Activated CD8-positive, alpha-beta T cell treated with anti-CD3 and anti-CD28 coated beads, Interleukin-2, amount 10 ng/mL, durations not matched to agents 7 days and 5 days (primary cell): Measurements from ENCODE around the gene TBX2. TPM values are rescaled to one million over a fixed set of nuclear protein-coding genes. Genes with fewer than 3 reads are reported as not detected.

ENCODE experiments used
- ATAC-seq: fragments of 150-1000 bp; cut with Tn5 transposase; one replicate; pipeline ENCODE4 v1.10.0; 2021; ENCODE audit warnings: moderate library complexity
- CTCF ChIA-PET: fragments of 350-600 bp; sonication (Branson Sonifier 250); formaldehyde crosslinking; loops from one replicate; lab custom pipeline; 2021; ENCODE audit warnings: antibody characterized with exemption; lab: Charles Lee
- POLR2A ChIA-PET: fragments of 350-600 bp; sonication (Branson Sonifier 250); formaldehyde crosslinking; loops from one replicate; lab custom pipeline; 2021; ENCODE audit warnings: antibody characterized with exemption; lab: Charles Lee
- DNase-seq: peaks from one replicate; pipeline ENCODE4 v3.0.0-alpha.2; 2020
- H3K27ac Mint-ChIP-seq: one replicate; pipeline ENCODE4 v1.8.0; 2021; ENCODE audit warnings: mild to moderate bottlenecking, mixed read lengths
- H3K27me3 Mint-ChIP-seq: one replicate; pipeline ENCODE4 v1.8.0; 2021; ENCODE audit warnings: low read depth, mixed read lengths
- H3K36me3 Mint-ChIP-seq: one replicate; pipeline ENCODE4 v1.8.0; 2021; ENCODE audit warnings: low read depth, mixed read lengths
- H3K4me1 Mint-ChIP-seq: one replicate; pipeline ENCODE4 v1.8.0; 2021; ENCODE audit warnings: low read depth, mixed read lengths
- H3K4me3 Mint-ChIP-seq: one replicate; pipeline ENCODE4 v1.8.0; 2021; ENCODE audit warnings: mild to moderate bottlenecking, mixed read lengths
- H3K9me3 Mint-ChIP-seq: one replicate; pipeline ENCODE4 v1.8.0; 2022; ENCODE audit warnings: mixed read lengths; ENCODE audit not compliant: insufficient read depth
- total RNA-seq, 2 experiments: library from RNA; stranded (reverse); gene quantifications; one replicate each; pipeline ENCODE4 v1.2.3, GENCODE V29; 2021

The TBX2 gene
- total RNA-seq, 2 experiments from 2014 or later = not detected

DNA sequence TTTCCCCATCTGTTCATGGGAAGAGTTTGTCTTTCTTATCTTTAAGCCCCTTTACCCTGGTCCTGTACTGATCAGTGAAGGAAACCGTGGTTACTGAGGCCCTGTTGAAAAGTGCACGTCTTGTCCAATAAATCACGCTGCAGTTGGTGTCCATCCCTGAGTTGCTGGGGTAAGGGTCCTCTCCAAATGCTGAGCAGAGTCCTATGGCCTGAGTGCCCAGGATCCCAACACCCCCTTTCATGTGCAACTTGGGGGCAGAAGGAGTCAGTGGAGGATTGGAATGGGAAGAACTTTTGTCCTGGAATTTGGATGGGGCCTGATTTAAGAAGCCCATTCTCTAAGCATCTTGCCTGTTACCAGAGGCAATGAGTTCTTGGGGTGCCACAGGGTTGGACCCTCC, 7.0 kb upstream of the TBX2 start:
- no peaks in the 10 kb centered on the region for H3K36me3 Mint-ChIP-seq
- no peak for DNase-seq
- H3K4me3 Mint-ChIP-seq = no peak overlapping the region
- no peak for ATAC-seq
- H3K9me3 Mint-ChIP-seq = no peaks in the 10 kb centered on the region
- no peak overlapping the region for H3K27ac Mint-ChIP-seq
- CTCF ChIA-PET = interaction anchor here (1.3 to 1.9 kb wide), 2 partner anchors 420 to 421 kb away, joined by 4 to 11 read pairs; no protein-coding TSS in a partner anchor
- H3K4me1 Mint-ChIP-seq = no peaks in the 10 kb centered on the region
- peaks cover 24% of the 10 kb centered on the region for H3K27me3 Mint-ChIP-seq
- POLR2A ChIA-PET = no interaction called here

DNA sequence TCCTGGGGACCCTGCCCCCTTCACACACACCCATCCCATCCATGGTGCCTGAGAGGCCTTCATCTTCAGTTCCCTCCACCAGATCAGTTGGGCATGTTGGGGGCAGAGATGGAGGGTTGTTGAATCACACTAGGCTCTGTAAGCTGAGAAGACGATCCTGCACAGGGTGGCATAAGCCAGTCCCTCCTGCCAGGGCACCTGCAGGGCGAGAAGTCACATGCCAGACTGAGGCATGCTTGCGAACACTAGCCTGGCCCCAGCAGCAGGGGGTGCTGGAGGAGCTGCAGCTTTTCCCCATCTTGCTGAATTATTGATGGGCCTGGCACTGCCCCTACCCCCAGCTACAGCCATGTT, 6.1 kb upstream of the TBX2 start:
- Mint-ChIP-seq H3K27me3 (peaks cover 33% of the 10 kb centered on the region), H3K9me3 (no peaks in the 10 kb centered on the region), H3K36me3 (peaks cover under 1% of the 10 kb centered on the region), H3K4me3 (no peak overlapping the region), H3K4me1 (peaks cover 6% of the 10 kb centered on the region), H3K27ac (no peak overlapping the region)
- ATAC-seq (no peak), DNase-seq (no peak)
- ChIA-PET POLR2A (no interaction called here), CTCF (interaction anchor here (0.7 to 1.9 kb wide), 5 partner anchors 18 to 673 kb away, joined by 3 to 11 read pairs (median 3); no protein-coding TSS in a partner anchor)

DNA sequence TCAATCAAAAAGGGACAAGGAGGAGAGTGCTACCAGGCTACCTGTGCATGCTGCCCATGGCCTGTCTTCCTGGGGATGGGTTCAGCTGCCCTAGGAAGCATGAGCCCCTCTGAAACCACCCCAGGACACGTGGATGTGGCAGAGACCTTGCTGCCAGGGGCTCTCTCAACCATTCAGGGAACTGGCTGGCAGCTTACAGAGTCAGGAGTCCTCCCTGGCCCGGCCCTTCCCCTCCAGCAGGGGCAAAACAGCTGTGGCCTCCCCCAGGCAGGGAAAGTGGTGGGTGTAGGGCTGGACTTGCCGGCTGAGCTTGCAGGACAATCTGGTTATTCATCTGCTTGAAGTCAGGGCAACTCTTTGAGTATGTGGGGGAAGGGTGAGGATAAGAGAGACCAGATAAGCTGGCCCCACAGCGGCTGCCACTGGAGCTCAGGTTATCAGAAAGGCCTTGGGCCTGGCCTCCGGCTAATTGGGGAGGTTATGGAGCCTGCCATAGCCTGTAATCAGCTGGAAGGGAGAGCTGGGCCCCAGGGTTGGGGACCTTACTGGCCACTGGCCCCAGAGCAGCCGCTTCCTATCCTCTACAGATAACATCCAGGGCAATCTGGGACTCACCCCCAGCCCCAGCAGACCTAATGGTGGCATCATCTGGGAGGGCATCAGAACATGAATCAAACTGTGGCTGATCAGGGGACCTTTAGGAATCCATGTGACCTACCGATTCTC, 5.6 kb upstream of the TBX2 start:
- CTCF ChIA-PET = interaction anchor here (0.7 to 1.9 kb wide), 6 partner anchors 14 to 674 kb away, joined by 3 to 11 read pairs (median 3); no protein-coding TSS in a partner anchor
- POLR2A ChIA-PET = no interaction called here
- no peaks in the 10 kb centered on the region for H3K9me3 Mint-ChIP-seq
- H3K4me3 Mint-ChIP-seq = no peak overlapping the region
- ATAC-seq = no peak
- no peak for DNase-seq
- H3K27me3 Mint-ChIP-seq = peaks cover 36% of the 10 kb centered on the region
- H3K36me3 Mint-ChIP-seq = peaks cover 2% of the 10 kb centered on the region
- H3K27ac Mint-ChIP-seq = no peak overlapping the region
- peaks cover 8% of the 10 kb centered on the region for H3K4me1 Mint-ChIP-seq

DNA sequence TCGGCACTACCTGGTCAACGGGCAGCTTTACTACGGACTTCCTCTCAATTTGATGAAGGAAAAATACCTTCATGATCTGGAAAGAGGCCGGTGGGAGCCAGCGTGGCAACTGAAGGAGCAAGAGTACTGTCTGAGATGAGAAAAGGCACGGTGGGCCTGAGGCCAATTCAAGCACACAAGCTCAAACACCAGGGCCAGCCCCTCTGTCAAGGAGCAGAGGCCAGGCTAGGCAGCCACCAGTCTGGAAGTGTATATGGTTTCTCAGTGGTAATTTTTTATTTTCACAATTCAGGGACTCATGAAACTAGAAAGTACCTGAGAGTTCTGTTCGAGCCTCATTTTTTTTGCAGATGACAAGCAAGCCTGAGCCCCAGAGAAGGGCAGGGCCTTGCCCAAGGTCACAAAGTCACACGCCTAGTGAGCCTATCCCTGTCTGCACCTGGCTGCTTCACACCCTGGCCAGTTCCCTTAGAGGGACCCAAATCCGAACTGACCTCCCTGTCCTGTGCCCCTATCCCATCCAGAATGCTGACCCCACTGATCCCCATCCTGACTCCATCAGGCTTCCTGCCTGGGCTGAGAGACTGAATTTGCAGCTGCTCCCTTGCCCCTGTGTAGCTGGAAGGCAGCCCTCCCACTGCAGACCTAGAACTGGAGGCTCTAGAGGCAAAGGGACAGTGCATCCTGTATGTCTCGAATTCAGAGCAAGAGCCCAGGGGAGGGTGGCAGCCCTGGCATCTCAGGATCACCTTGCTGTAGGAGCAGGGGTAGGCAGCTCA, 4.8 kb upstream of the TBX2 start:
- DNase-seq (no peak), ATAC-seq (no peak)
- H3K4me3 Mint-ChIP-seq = no peak overlapping the region
- ChIA-PET POLR2A (no interaction called here), CTCF (interaction anchor here (1.1 to 1.9 kb wide), 4 partner anchors 13 to 423 kb away, joined by 3 to 11 read pairs (median 4); no protein-coding TSS in a partner anchor)
- H3K27ac Mint-ChIP-seq = no peak overlapping the region
- H3K9me3 Mint-ChIP-seq = no peaks in the 10 kb centered on the region
- H3K4me1 Mint-ChIP-seq = peaks cover 8% of the 10 kb centered on the region
- H3K27me3 Mint-ChIP-seq = peaks cover 37% of the 10 kb centered on the region
- peaks cover 2% of the 10 kb centered on the region for H3K36me3 Mint-ChIP-seq

DNA sequence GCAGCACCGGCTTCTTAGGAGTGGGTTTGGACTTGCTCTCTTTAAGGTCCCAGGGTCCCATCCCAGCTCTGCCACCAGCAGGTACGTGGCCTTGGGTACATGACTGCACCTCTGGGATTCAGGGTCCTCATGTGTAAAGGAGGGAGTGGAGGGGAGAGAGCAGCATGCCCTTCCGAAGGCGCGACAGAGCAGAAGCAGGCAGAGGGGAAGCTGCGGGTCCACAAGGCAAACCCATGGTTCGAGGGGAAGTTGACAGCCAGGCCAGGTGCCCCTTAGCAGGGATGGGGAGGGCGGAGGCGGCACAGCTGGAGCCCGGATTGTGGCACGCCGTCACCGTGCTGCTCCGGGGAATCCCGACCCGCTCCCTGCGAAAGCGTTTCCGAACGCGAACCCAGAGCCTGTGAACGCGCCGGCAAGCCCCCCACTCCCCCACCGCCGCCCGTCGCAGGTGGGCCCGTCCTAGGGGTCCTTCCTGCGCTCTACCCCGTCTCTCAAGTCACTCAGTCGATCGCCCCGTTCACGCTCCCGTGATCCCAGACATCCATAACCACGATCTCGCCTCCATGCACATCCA, 4.1 kb upstream of the TBX2 start:
- peaks cover 2% of the 10 kb centered on the region for H3K36me3 Mint-ChIP-seq
- no peak for DNase-seq
- CTCF ChIA-PET = interaction anchor here (0.6 to 1.2 kb wide), 2 partner anchors 13 to 649 kb away, joined by 3 read pairs; no protein-coding TSS in a partner anchor
- H3K9me3 Mint-ChIP-seq = no peaks in the 10 kb centered on the region
- peaks cover 8% of the 10 kb centered on the region for H3K4me1 Mint-ChIP-seq
- no peak for ATAC-seq
- POLR2A ChIA-PET = no interaction called here
- no peak overlapping the region for H3K27ac Mint-ChIP-seq
- no peak overlapping the region for H3K4me3 Mint-ChIP-seq
- H3K27me3 Mint-ChIP-seq = peaks cover 37% of the 10 kb centered on the region

DNA sequence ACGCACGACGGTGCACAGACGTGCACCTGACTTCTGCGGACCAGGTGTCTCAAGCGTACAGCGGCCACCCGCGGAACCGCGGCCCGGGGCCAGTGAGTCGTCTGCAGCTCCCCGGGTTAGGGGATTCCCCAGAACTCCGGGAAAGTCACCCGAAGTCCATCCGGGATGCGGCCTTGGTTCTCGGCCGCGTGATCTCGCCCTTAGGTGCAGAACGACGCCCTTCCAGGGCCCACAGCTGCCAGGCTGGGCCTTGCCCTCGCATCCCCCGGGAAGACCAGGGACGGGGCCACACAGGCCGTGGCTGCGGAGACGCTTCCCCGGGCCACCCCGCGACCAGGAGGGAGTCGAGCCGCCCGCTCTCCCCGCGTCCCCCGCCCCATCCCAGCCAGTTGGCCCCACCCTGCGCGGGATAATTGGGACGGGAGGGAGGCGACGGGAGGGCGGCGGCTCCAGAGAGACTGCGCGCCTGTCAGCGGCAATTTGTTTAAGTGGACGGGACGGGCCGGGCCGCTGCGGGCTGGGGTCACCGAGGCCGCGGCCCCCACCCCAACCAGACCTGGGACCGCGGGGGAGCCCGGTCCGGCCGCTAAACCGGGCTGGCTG, 3.6 kb upstream of the TBX2 start:
- H3K27me3 Mint-ChIP-seq = peaks cover 43% of the 10 kb centered on the region
- ChIA-PET CTCF (interaction anchor here (0.6 kb wide), 1 partner anchor 650 kb away, joined by 3 read pairs; no protein-coding TSS in a partner anchor), POLR2A (no interaction called here)
- no peaks in the 10 kb centered on the region for H3K9me3 Mint-ChIP-seq
- H3K4me1 Mint-ChIP-seq = peaks cover 8% of the 10 kb centered on the region
- no peak for ATAC-seq
- DNase-seq = no peak
- no peak overlapping the region for H3K4me3 Mint-ChIP-seq
- peaks cover 2% of the 10 kb centered on the region for H3K36me3 Mint-ChIP-seq
- H3K27ac Mint-ChIP-seq = no peak overlapping the region

DNA sequence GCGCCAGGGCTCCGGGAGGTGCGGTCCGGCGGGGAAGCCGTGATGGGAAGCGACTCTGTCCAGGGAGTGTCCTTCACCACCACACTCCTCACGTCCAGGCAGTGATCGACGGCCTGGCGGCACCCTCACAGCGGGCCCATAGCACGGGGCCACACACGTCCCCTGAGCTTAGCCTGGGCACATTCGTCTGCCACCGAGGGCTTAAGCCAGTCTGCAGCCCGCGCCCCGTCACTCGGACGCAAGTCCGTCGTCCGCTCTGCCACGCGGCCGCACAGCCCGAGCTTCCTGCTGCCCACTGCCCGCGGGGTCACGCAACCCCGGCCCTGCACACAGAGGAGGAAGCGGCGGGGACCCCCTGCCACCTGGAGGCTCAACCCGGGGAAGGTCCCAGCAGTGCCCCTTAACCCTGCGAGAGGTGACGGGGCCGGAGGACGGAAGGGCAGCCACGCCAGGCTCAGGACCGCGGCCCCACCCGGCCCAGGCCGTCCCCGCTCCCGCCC, 3.0 kb upstream of the TBX2 start:
- H3K4me3 Mint-ChIP-seq = no peak overlapping the region
- DNase-seq (no peak), ATAC-seq (no peak)
- peaks cover 2% of the 10 kb centered on the region for H3K36me3 Mint-ChIP-seq
- peaks cover 49% of the 10 kb centered on the region for H3K27me3 Mint-ChIP-seq
- no peaks in the 10 kb centered on the region for H3K9me3 Mint-ChIP-seq
- H3K27ac Mint-ChIP-seq = no peak overlapping the region
- H3K4me1 Mint-ChIP-seq = peaks cover 8% of the 10 kb centered on the region
- ChIA-PET CTCF (no interaction called here), POLR2A (no interaction called here)

DNA sequence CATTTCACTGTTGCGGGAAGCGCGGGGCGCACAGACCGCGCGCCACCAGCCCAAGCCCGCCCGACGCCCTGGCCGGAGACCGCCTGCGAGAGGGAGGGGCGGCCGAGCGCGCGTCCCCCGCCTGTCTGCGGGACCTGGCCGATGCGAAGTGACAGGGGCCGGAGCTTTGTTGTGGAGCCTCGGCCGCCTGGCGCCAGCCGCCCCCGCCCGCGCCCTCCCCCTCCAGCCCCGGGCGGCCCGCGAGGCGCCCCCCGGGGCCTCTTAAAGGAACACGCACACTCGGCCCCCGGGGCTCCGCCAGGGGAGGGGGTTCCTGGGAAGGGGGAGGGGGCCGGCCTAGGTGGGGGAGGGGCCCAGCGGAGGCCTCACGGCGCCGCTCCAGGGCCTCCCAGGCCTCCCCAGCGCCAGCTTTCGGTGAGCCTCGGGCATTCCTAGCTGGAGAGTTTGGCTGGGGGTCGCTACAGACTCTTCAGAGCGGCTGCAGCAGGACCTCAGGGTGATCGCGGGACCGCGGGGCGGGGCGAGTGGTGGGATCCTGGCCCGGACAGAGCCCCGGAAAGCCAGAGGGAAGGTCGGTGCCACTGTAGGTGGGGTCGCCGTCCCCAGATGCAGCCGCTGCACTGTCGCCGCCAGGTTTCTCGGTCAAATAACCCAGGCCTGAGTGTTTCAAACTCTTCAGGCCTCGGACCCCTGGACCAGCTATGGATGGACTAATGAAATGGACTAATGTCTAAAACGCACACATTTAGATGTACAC, 2.4 kb upstream of the TBX2 start:
- DNase-seq (no peak), ATAC-seq (no peak)
- H3K9me3 Mint-ChIP-seq = no peaks in the 10 kb centered on the region
- H3K27ac Mint-ChIP-seq = no peak overlapping the region
- H3K4me3 Mint-ChIP-seq = no peak overlapping the region
- peaks cover 53% of the 10 kb centered on the region for H3K27me3 Mint-ChIP-seq
- H3K36me3 Mint-ChIP-seq = peaks cover 2% of the 10 kb centered on the region
- peaks cover 8% of the 10 kb centered on the region for H3K4me1 Mint-ChIP-seq
- CTCF ChIA-PET = no interaction called here
- POLR2A ChIA-PET = no interaction called here

DNA sequence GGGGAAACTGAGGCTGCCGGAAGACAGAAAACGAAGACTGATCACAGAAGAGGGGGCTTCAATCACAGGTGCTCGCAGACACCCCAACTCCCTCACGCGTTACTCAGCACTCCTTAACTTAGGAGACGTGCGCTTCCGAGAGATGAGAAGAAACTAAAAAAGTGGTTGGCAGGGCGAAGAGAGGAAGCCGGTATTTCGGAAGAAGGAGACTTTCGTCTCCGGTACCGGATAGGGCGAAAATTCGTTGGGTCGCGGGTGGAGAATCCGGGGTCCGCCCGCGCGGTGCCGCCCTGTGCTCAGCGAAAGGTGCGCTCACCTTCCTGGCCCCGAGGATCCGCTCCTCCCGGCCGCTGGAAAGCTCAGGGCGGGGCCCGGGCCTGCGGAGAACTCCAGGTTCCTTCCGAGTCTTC, 917 bp upstream of the TBX2 start:
- ATAC-seq = no peak
- peak overlapping the region; percentile 58 for H3K4me3 Mint-ChIP-seq
- H3K27me3 Mint-ChIP-seq = peaks cover 64% of the 10 kb centered on the region
- H3K27ac Mint-ChIP-seq = peak overlapping the region; percentile 67
- ChIA-PET CTCF (interaction anchor here (1.1 kb wide), 1 partner anchor 10 kb away, joined by 3 read pairs; no protein-coding TSS in a partner anchor), POLR2A (no interaction called here)
- DNase-seq = no peak
- no peaks in the 10 kb centered on the region for H3K9me3 Mint-ChIP-seq
- peaks cover 22% of the 10 kb centered on the region for H3K4me1 Mint-ChIP-seq
- H3K36me3 Mint-ChIP-seq = peaks cover 5% of the 10 kb centered on the region

DNA sequence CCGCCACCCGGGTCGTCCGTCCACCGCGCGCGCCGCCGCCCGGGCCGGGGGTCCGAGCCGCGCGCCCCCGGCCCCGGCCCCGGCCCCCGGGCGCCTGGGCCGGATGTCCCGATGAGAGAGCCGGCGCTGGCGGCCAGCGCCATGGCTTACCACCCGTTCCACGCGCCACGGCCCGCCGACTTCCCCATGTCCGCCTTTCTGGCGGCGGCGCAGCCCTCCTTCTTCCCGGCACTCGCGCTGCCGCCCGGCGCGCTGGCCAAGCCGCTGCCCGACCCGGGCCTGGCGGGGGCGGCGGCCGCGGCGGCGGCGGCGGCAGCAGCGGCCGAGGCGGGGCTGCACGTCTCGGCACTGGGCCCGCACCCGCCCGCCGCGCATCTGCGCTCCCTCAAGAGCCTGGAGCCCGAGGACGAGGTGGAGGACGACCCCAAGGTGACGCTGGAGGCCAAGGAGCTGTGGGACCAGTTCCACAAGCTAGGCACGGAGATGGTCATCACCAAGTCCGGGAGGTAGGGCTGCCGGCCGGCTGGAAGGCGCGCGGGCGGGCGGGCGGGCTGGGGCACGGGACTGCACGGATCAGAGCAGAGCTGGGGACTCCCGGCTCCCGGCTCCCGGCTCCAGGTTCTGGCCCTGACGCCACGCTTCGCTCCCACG, 548 bp downstream of the TBX2 start:
- POLR2A ChIA-PET = no interaction called here
- H3K4me1 Mint-ChIP-seq = peaks cover 28% of the 10 kb centered on the region
- H3K36me3 Mint-ChIP-seq = peaks cover 5% of the 10 kb centered on the region
- peak overlapping the region; percentile 8 for H3K4me3 Mint-ChIP-seq
- no peak for ATAC-seq
- no peak overlapping the region for H3K27ac Mint-ChIP-seq
- CTCF ChIA-PET = no interaction called here
- no peaks in the 10 kb centered on the region for H3K9me3 Mint-ChIP-seq
- H3K27me3 Mint-ChIP-seq = peaks cover 66% of the 10 kb centered on the region
- no peak for DNase-seq
